Mucosa of rectum (tissue), 2 donors: ENCODE measurements around the gene ADSL.

ENCODE experiments used
- H3K27ac ChIP-seq, 2 donors: one replicate each; pipeline ENCODE4 v1.7.0; 2013; ENCODE audit warnings: inconsistent platforms in 2 of 2, low read depth in 2 of 2, low read length in 2 of 2
- H3K27me3 ChIP-seq, 2 donors: one replicate each; pipeline ENCODE4 v1.7.0; 2013; ENCODE audit warnings: low read length in 2 of 2; ENCODE audit not compliant: control insufficient read depth in 2 of 2, insufficient read depth in 2 of 2
- H3K36me3 ChIP-seq, 2 donors: one replicate each; pipeline ENCODE4 v1.7.0; 2013; ENCODE audit warnings: low read length in 2 of 2; ENCODE audit not compliant: control insufficient read depth in 2 of 2, insufficient read depth in 2 of 2
- H3K4me1 ChIP-seq, 2 donors: one replicate each; pipeline ENCODE4 v1.7.0; 2013; ENCODE audit warnings: low read length in 2 of 2, mild to moderate bottlenecking in 1 of 2; ENCODE audit not compliant: control insufficient read depth in 2 of 2, insufficient read depth in 2 of 2
- H3K4me3 ChIP-seq, 2 donors: one replicate each; pipeline ENCODE4 v1.7.0; 2013; ENCODE audit warnings: low read length in 2 of 2
- H3K9ac ChIP-seq, 2 donors: one replicate each; pipeline ENCODE4 v1.7.0; 2013; ENCODE audit warnings: low read length in 2 of 2, low read depth in 1 of 2, mild to moderate bottlenecking in 1 of 2
- H3K9me3 ChIP-seq, 2 donors: one replicate each; pipeline ENCODE4 v1.7.0; 2013; ENCODE audit warnings: low read length in 2 of 2; ENCODE audit not compliant: control insufficient read depth in 2 of 2
- donor health status: healthy.
- donor health status: Normal muscosa, but diverticular disease.

ADSL gene

DNA sequence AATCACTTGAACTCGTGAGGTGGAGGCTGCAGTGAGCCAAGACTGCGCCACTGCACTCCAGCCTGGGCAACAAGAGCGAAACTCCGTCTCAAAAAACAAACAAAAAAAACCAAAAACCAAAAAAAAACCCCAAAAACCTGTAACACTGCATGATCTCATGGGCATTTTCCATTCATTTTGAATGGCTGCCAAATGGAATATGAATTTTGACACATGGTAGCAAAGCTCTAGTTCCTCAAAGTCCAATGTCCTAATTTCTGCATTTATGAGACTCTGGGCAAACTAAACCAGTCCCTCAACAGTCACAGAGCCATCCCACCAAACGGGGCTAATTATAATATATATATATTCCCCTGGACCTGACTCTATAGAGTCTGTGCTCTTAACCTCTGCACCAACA, 85.9 kb downstream of the ADSL start:
- Histone ChIP-seq H3K4me1 (peaks cover 11 to 17% of the 10 kb centered on the region in 2 donors), H3K9me3 (no peaks in the 10 kb centered on the region), H3K9ac (no peak overlapping the region), H3K36me3 (peaks cover 35 to 36% of the 10 kb centered on the region in 2 donors), H3K27ac (no peak overlapping the region), H3K4me3 (no peak overlapping the region), H3K27me3 (no peaks in the 10 kb centered on the region)

DNA sequence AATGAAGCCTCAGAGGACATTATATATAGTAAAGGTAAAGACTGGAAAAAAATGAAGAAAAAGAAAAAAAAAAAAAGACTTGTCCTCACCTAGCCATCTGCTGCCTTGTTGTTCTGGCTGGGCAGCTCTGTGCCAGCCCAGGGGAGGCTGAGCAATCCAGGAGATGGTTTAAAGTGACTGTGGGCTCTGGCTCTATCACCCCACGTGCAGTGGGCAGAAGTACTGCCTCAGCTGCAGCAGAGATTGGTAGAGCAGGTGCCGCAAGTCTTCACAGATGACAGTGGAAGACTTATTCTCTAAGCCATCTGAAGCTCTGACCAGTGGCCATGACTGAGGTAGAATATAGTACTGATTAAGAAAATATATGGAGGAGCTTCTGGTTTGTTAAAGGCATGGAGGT, 86.3 kb downstream of the ADSL start:
- Histone ChIP-seq H3K9ac (no peak overlapping the region), H3K36me3 (peaks cover 31 to 34% of the 10 kb centered on the region in 2 donors), H3K4me3 (no peak overlapping the region), H3K4me1 (peaks cover 13 to 21% of the 10 kb centered on the region in 2 donors), H3K9me3 (no peaks in the 10 kb centered on the region), H3K27me3 (no peaks in the 10 kb centered on the region), H3K27ac (no peak overlapping the region)

DNA sequence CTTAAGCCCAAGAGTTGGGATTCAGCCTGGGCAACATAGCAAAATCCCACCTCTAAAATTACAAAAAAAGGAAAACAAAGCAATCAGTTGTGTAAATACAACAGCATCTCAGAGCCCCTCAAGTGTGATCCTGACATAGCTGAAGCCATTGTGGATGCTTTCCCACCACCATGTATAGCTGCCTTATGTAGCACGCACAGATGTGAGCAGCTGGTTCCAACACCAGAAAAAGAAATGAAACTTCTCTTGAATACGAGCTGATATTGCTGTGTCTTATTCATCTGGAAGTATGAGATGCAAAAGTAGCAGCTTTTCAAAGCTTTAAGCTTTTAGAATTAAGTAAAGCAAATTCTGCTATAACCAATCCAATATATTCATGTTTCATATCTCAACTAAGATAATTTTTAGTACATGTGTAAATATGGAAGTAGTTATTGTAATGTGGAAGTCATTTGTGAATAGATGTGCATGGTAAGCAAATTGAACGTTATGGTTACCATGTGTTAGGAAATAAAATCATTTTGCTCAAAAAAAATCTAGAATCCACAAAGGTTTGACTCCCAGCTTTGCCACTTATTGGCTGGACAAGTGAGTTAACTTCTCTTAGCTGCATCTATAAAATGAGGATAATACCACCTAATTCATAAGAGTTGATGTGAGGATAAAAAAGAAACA, 87.3 kb downstream of the ADSL start:
- no peak overlapping the region for H3K27ac ChIP-seq
- peaks cover 25 to 31% of the 10 kb centered on the region in 2 donors for H3K36me3 ChIP-seq
- H3K9me3 ChIP-seq = no peaks in the 10 kb centered on the region
- H3K9ac ChIP-seq = no peak overlapping the region
- H3K27me3 ChIP-seq = no peaks in the 10 kb centered on the region
- peaks cover 13 to 24% of the 10 kb centered on the region in 2 donors for H3K4me1 ChIP-seq
- H3K4me3 ChIP-seq = no peak overlapping the region

DNA sequence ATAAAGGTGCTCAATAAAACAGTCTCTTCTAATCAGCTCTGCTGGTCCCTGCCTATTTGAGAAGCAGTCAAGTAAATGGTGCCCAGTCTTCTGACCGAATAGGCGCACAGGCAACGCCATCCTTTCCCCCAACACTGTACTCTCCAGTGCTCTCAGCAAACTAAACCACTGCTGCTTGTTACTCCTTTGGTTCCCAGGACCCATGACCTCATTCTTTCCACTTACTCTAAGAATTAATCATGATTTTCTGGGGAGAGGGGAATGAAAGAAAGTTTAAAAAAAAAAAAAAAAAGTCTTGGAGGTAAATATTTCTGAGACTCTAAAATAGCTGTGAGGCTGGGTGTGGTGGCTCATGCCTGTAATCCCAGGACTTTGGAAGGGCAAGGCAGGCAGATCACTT, 87.8 kb downstream of the ADSL start:
- H3K9ac ChIP-seq = no peak overlapping the region
- H3K27me3 ChIP-seq = no peaks in the 10 kb centered on the region
- H3K27ac ChIP-seq = no peak overlapping the region
- H3K36me3 ChIP-seq = peaks cover 19 to 26% of the 10 kb centered on the region in 2 donors
- H3K4me3 ChIP-seq = no peak overlapping the region
- no peaks in the 10 kb centered on the region for H3K9me3 ChIP-seq
- peaks cover 13 to 24% of the 10 kb centered on the region in 2 donors for H3K4me1 ChIP-seq

DNA sequence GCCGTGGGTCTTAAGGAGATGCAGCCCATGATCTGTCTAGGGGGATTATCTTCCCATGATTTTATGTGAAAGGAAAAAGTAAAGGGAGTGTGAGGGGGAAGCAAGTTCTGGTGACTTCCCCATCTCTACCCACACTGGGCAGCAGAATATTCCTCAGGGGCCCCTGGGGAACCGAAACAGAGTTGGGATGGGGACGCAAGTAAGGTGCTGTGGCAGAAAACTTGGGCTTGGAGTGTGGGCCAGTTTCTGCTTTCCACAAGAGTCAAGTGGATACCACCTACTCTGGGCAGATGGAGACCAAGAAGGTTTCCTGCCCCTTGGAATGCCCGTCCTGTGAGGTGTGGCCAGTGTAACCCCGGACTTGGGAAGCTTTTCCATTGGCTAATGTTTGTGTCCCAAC, 88.4 kb downstream of the ADSL start:
- no peak overlapping the region for H3K27ac ChIP-seq
- peaks cover 13 to 19% of the 10 kb centered on the region in 2 donors for H3K36me3 ChIP-seq
- H3K4me1 ChIP-seq = peaks cover 13 to 24% of the 10 kb centered on the region in 2 donors

DNA sequence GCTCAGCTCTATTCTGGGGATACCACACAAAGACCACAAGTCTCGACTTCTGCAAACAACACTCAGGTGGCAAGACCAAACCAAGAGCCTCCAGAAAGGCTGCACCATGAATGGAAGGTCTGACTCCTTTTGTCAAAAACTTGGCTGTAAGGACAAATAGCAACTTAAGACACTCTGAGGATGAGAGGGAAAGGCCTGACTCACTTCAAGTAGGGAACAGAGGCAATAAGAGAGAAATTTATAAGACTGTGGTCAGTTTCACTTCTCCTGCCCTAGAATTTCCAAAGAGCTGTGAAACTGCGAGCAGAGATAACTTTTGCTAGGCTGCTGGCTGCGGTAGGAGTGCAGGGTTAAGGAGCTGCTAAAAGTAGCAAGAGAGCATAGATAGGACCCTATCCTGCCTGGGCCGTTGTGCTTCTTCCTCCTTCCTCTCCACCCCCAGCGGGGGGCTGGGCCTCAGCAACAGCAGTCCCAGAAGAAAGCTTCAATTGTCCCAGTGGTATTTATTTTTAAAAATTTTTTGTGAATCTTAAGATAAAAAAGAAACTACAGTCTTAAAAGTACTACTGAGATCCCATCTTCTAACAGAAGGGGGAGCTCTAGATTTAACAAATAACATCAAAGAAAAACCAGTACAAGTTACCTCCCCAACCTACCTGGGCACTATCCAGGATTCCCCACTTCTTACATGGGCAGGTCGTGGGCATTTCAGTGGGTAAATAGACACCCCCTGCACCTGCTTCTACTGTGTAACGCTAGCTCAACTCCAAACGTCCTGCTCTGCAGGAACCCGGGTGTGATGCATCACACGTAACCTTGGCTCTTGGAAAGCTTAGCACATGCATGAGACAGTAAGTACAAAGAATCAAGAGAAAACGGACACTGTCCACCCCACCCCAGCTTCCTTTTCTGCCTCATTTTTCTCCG, 90.5 kb downstream of the ADSL start:
- H3K27me3 ChIP-seq = no peaks in the 10 kb centered on the region
- H3K9me3 ChIP-seq = no peaks in the 10 kb centered on the region
- H3K4me1 ChIP-seq = peaks cover 13 to 24% of the 10 kb centered on the region in 2 donors
- peak overlapping the region in 1 of 2 donors; percentile 66 for H3K9ac ChIP-seq
- H3K4me3 ChIP-seq = peak overlapping the region; percentile 27 to 65
- H3K27ac ChIP-seq = peak overlapping the region in 1 of 2 donors; percentile 60
- H3K36me3 ChIP-seq = peaks cover 9 to 10% of the 10 kb centered on the region in 2 donors

More for the DNA sequence above, 88.4 kb downstream of the ADSL start:
- Histone ChIP-seq H3K9ac (no peak overlapping the region), H3K4me3 (no peak overlapping the region), H3K9me3 (no peaks in the 10 kb centered on the region), H3K27me3 (no peaks in the 10 kb centered on the region)
